ENCODE measurements around the gene RAP1GAP2.
"Not testable (repeated sequence)": the region's sequence is repeated elsewhere in the genome, so short reads cannot be mapped to it uniquely, and the experiment has no call there.

The RAP1GAP2 gene

GRCh38 chr17:2796164-2797125 is at the start of gene RAP1GAP2:
Gene RAP1GAP2, plus strand, starts transcription at chr17:2796438. Its CDS starts 90 bp downstream, at chr17:2796528.
- DNase-seq, result no peak

GRCh38 chr17:2749058-2749783 is 47.0 kb upstream of the RAP1GAP2 start, which contains the start of gene CCDC92B:
Gene CCDC92B, minus strand, starts transcription at chr17:2749652. Its CDS starts 14,507 bp downstream, at chr17:2735145.
- DNase-seq, result peak; percentile 22

GRCh38 chr17:2749784-2750181 is 46.5 kb upstream of the RAP1GAP2 start:
- DNase-seq, result peak; percentile 42

- no peak for DNase-seq
These were observed 45.5 kb upstream of the RAP1GAP2 start for GRCh38 chr17:2750721-2751120.

- DNase-seq, result no peak
These were observed 44.7 kb upstream of the RAP1GAP2 start for GRCh38 chr17:2751491-2751890.

- DNase-seq, result peak; percentile 13
These were observed 40.1 kb upstream of the RAP1GAP2 start for GRCh38 chr17:2755891-2756724.

- no peak for DNase-seq
These were observed 37.4 kb upstream of the RAP1GAP2 start for GRCh38 chr17:2758870-2759269.

GRCh38 chr17:2770129-2770528 is 26.1 kb upstream of the RAP1GAP2 start:
- no peak for DNase-seq

GRCh38 chr17:2775206-2775605 is 21.0 kb upstream of the RAP1GAP2 start:
- no peak for DNase-seq

GRCh38 chr17:2776589-2777241 is 19.5 kb upstream of the RAP1GAP2 start:
- peak; percentile 21 for DNase-seq

GRCh38 chr17:2777242-2777867 is 18.9 kb upstream of the RAP1GAP2 start:
- peak; percentile 36 for DNase-seq

GRCh38 chr17:2778489-2778888 is 17.7 kb upstream of the RAP1GAP2 start:
- no peak for DNase-seq

GRCh38 chr17:2779545-2779944 is 16.7 kb upstream of the RAP1GAP2 start:
- DNase-seq, result no peak

- no peak for DNase-seq
These were observed 16.0 kb upstream of the RAP1GAP2 start for GRCh38 chr17:2780256-2780655.

- no peak for DNase-seq
These were observed 15.2 kb upstream of the RAP1GAP2 start for GRCh38 chr17:2780931-2781454.

- DNase-seq, result not testable (repeated sequence)
These were observed 14.6 kb upstream of the RAP1GAP2 start for GRCh38 chr17:2781598-2781997.

- no peak for DNase-seq
These were observed 14.2 kb upstream of the RAP1GAP2 start for GRCh38 chr17:2782055-2782454.

GRCh38 chr17:2783310-2784030 is 12.8 kb upstream of the RAP1GAP2 start:
- DNase-seq, result no peak

GRCh38 chr17:2784864-2785263 is 11.4 kb upstream of the RAP1GAP2 start:
- DNase-seq, result no peak

GRCh38 chr17:2785376-2785775 is 10.9 kb upstream of the RAP1GAP2 start:
- not testable (repeated sequence) for DNase-seq
